IMR-90 (cell line): ENCODE results near the gene BCL11A. TPM values are rescaled to one million over a fixed set of nuclear protein-coding genes. Genes with fewer than 3 reads are reported as not detected.
A peak's percentile ranks its signal among the peaks of the same experiment; 100 is the strongest.

Experiments used
- ATAC-seq: fragments of 200-7000 bp; cut with Tn5 transposase; 2 replicates; pipeline ENCODE4 v1.9.1; 2020; ENCODE audit warnings: low read depth, mild to moderate bottlenecking, moderate library complexity
- BruUV-seq: library from RNA; stranded (reverse); fragments of 400-500 nt; replicated peaks from 2 replicates; lab custom pipeline; 2021; lab: Mats Ljungman, UMichigan
- CTCF ChIA-PET: fragments of 300-600 bp; formaldehyde crosslinking; extraction: SDS; loops from one replicate; lab custom pipeline; 2021; ENCODE audit warnings: antibody characterized with exemption; lab: Yijun Ruan, JAX
- POLR2A ChIA-PET: fragments of 300-600 bp; sonication (Branson Sonifier 250); formaldehyde crosslinking; loops from one replicate; lab custom pipeline; 2022; ENCODE audit warnings: antibody characterized with exemption; ENCODE audit not compliant: unreplicated experiment; lab: Charles Lee
- DNase-seq: peaks from one replicate; pipeline ENCODE4 v3.0.0; 2013
- H2AFZ ChIP-seq: replicated peaks from 2 replicates; pipeline ENCODE3; 2013; ENCODE audit warnings: low read length, mild to moderate bottlenecking; ENCODE audit not compliant: poor library complexity
- H2AK5ac ChIP-seq: 2 replicates; pipeline ENCODE4 v1.6.1; 2013; ENCODE audit warnings: low read depth, low read length, inconsistent platforms
- H2AK9ac ChIP-seq: replicated peaks from 2 replicates; pipeline ENCODE3; 2013; ENCODE audit warnings: mild to moderate bottlenecking, low read depth, low read length, moderate library complexity; ENCODE audit not compliant: poor library complexity
- H2BK120ac ChIP-seq: 2 replicates; pipeline ENCODE4 v1.6.1; 2013; ENCODE audit warnings: low read depth, low read length, inconsistent platforms
- H2BK15ac ChIP-seq: 3 replicates; pipeline ENCODE4 v1.6.1; 2013; ENCODE audit warnings: low read depth, low read length, inconsistent platforms
- H2BK20ac ChIP-seq: 2 replicates; pipeline ENCODE4 v1.6.1; 2013; ENCODE audit warnings: low read depth, mild to moderate bottlenecking, inconsistent platforms, low read length, moderate library complexity
- H2BK5ac ChIP-seq: 2 replicates; pipeline ENCODE4 v1.6.1; 2013; ENCODE audit warnings: mild to moderate bottlenecking, low read depth, low read length, inconsistent platforms; ENCODE audit not compliant: poor library complexity, severe bottlenecking
- H3K14ac ChIP-seq: replicated peaks from 2 replicates; pipeline ENCODE4 v1.6.1; 2013; ENCODE audit warnings: low read depth, low read length, inconsistent platforms
- H3K18ac ChIP-seq: 2 replicates; pipeline ENCODE4 v1.6.1; 2013; ENCODE audit warnings: low read depth, low read length, control low read depth
- H3K23ac ChIP-seq: 2 replicates; pipeline ENCODE4 v1.6.1; 2013; ENCODE audit warnings: low read depth, low read length, inconsistent platforms
- H3K27ac ChIP-seq: 2 replicates; pipeline ENCODE4 v1.5.1; 2013; ENCODE audit warnings: mild to moderate bottlenecking, control low read depth, low read length; ENCODE audit not compliant: insufficient read depth
- H3K27me3 ChIP-seq: 2 replicates; pipeline ENCODE4 v1.6.1; 2013; ENCODE audit warnings: low read length; ENCODE audit not compliant: control insufficient read depth, insufficient read depth
- H3K36me3 ChIP-seq: 2 replicates; pipeline ENCODE4 v1.6.1; 2013; ENCODE audit warnings: low read length, mixed read lengths; ENCODE audit not compliant: control insufficient read depth, insufficient read depth
- H3K4ac ChIP-seq: 2 replicates; pipeline ENCODE4 v1.6.1; 2013; ENCODE audit warnings: low read depth, low read length, inconsistent platforms
- H3K4me1 ChIP-seq: 2 replicates; pipeline ENCODE4 v1.6.1; 2013; ENCODE audit warnings: low read length, mixed read lengths; ENCODE audit not compliant: control insufficient read depth, insufficient read depth
- H3K4me2 ChIP-seq: 2 replicates; pipeline ENCODE4 v1.6.1; 2013; ENCODE audit warnings: low read depth, mild to moderate bottlenecking, control low read depth, low read length, moderate library complexity
- H3K4me3 ChIP-seq: 2 replicates; pipeline ENCODE4 v1.5.1; 2013; ENCODE audit warnings: low read depth, mild to moderate bottlenecking, control low read depth, low read length, moderate library complexity; ENCODE audit not compliant: insufficient read depth
- H3K56ac ChIP-seq: 2 replicates; pipeline ENCODE4 v1.6.1; 2013; ENCODE audit warnings: low read length, inconsistent platforms; ENCODE audit not compliant: insufficient read depth; ENCODE audit errors: extremely low read depth
- H3K79me1 ChIP-seq, 2 experiments: 2 replicates each; pipeline ENCODE4 v1.6.1; 2013; ENCODE audit warnings: low read length in 2 of 2, inconsistent platforms in 1 of 2, low read depth in 1 of 2
- H3K9ac ChIP-seq: 2 replicates; pipeline ENCODE4 v1.6.1; 2013; ENCODE audit warnings: low read depth, low read length, control low read depth
- H3K9me1 ChIP-seq: 2 replicates; pipeline ENCODE4 v1.6.1; 2013; ENCODE audit warnings: low read length, inconsistent platforms; ENCODE audit not compliant: insufficient read depth
- H3K9me3 ChIP-seq: 2 replicates; pipeline ENCODE4 v1.6.1; 2013; ENCODE audit warnings: low read length; ENCODE audit not compliant: control insufficient read depth, insufficient read depth
- H4K20me1 ChIP-seq: 2 replicates; pipeline ENCODE4 v1.6.1; 2013; ENCODE audit warnings: low read length, inconsistent platforms; ENCODE audit not compliant: insufficient read depth
- H4K5ac ChIP-seq: 2 replicates; pipeline ENCODE4 v1.6.1; 2013; ENCODE audit warnings: mild to moderate bottlenecking, low read depth, low read length, control low read depth
- H4K8ac ChIP-seq, 2 experiments: 2 replicates each; pipeline ENCODE4 v1.6.1; 2013; ENCODE audit warnings: low read depth in 2 of 2, low read length in 2 of 2, control low read depth in 1 of 2, inconsistent platforms in 1 of 2
- H4K91ac ChIP-seq: 2 replicates; pipeline ENCODE4 v1.6.1; 2013; ENCODE audit warnings: low read depth, low read length, inconsistent platforms; ENCODE audit not compliant: insufficient read depth
- CEBPB ChIP-seq: IDR thresholded peaks from 2 replicates; pipeline ENCODE4 v1.6.1; 2012; ENCODE audit warnings: low read depth, low read length, improper control_type of control experiment
- CHD1 ChIP-seq: IDR thresholded peaks from 2 replicates; pipeline ENCODE4 v1.6.1; 2012; ENCODE audit warnings: low read depth, low read length, improper control_type of control experiment
- CTCF ChIP-seq: conservative IDR thresholded peaks from 2 replicates; pipeline ENCODE4 v1.5.1; 2012; ENCODE audit warnings: mild to moderate bottlenecking, low read depth, low read length, improper control_type of control experiment
- MAFK ChIP-seq: IDR thresholded peaks from 2 replicates; pipeline ENCODE4 v1.6.1; 2012; ENCODE audit warnings: low read depth, low read length, improper control_type of control experiment
- MXI1 ChIP-seq: IDR thresholded peaks from 2 replicates; pipeline ENCODE4 v1.6.1; 2012; ENCODE audit warnings: low read depth, mild to moderate bottlenecking, low read length, moderate library complexity, borderline replicate concordance
- NFE2L2 ChIP-seq: fragments of 150-350 bp; IDR thresholded peaks from 2 replicates; pipeline ENCODE4 v1.6.1; 2016; ENCODE audit warnings: low read depth, mild to moderate bottlenecking, low read length
- POLR2A ChIP-seq: IDR thresholded peaks from 2 replicates; pipeline ENCODE4 v1.6.1; 2012; ENCODE audit warnings: mild to moderate bottlenecking, low read depth, low read length
- WGBS, 2 experiments: methylation state at CpG; one replicate each; pipeline versions ENCODE4 v1.1.5 to v1.1.7; 2013; ENCODE audit warnings: missing lambda C conversion rate in 2 of 2; ENCODE audit not compliant: insufficient read length in 1 of 2; ENCODE audit errors: extremely low coverage in 2 of 2; 5-methylcytosine and 5-hydroxymethylcytosine counted together
- dilution Hi-C: fragments of 300-500 bp; cut with HindIII; formaldehyde crosslinking; loops from one replicate; pipeline ENCODE4 v1.14.3; 2018; ENCODE audit warnings: low sequenced_read_pairs; ENCODE audit not compliant: unreplicated experiment
- in situ Hi-C: fragments of 300-500 bp; cut with MboI; formaldehyde crosslinking; loops from 3 replicates; pipeline ENCODE4 v1.14.3; 2019; ENCODE audit warnings: low sequenced_read_pairs, inconsistent platforms, mixed read lengths
- intact Hi-C: fragments of 100-400 bp; cut with micrococcal nuclease; formaldehyde crosslinking; loops from 2 replicates; pipeline ENCODE4 v1.10.0; 2022
- polyA plus RNA-seq, 3 experiments: library from polyadenylated mRNA; depleted of rRNA; stranded (reverse); fragments of >200 nt; gene quantifications; 2 replicates each; pipeline ENCODE4 v1.2.3, GENCODE V29; 2012; ENCODE audit warnings: low replicate concordance in 1 of 3
- total RNA-seq: library from RNA; depleted of rRNA; stranded (reverse); fragments of >200 nt; gene quantifications from 2 replicates; pipeline ENCODE4 v1.2.3, GENCODE V29; 2012

Gene BCL11A
- total and polyA plus RNA-seq, 2 of the 4 experiments (the other 2 are of a cell fraction): 1.0 to 1.1 TPM

- Histone ChIP-seq H2BK120ac (peak overlapping the region; percentile 92), H4K5ac (no peak overlapping the region), H3K23ac (peak overlapping the region; percentile 93), H4K91ac (peak overlapping the region; percentile 72), H3K27ac (no peak overlapping the region), H3K4me1 (peaks cover 10% of the 10 kb centered on the region), H3K4me3 (no peak overlapping the region), H3K14ac (peak overlapping the region; percentile 80), H3K4me2 (peak overlapping the region; percentile 45; the same call in 1 of the 2 replicates), H2AK5ac (peak overlapping the region; percentile 47; the same call in 1 of the 2 replicates), H3K18ac (no peak overlapping the region), H2AFZ (peak overlapping the region; percentile 79), H3K9me3 (no peaks in the 10 kb centered on the region), H3K36me3 (no peaks in the 10 kb centered on the region), H2BK5ac (peak overlapping the region; percentile 69), H2BK20ac (peak overlapping the region; percentile 92), H4K8ac (peak overlapping the region in 1 of 2 experiments; percentile 53; a peak in 2 of 4 replicates), H3K56ac (peak overlapping the region; percentile 22; the same call in 1 of the 2 replicates), H3K27me3 (no peaks in the 10 kb centered on the region), H4K20me1 (no peaks in the 10 kb centered on the region), H2AK9ac (peak overlapping the region; percentile 33), H3K4ac (peak overlapping the region; percentile 77), H2BK15ac (peak overlapping the region; percentile 31; the same call in 1 of the 3 replicates), H3K79me1 (no peaks in the 10 kb centered on the region), H3K9ac (no peak overlapping the region), H3K9me1 (peaks cover 6% of the 10 kb centered on the region; the same call in 1 of the 2 replicates)
- POLR2A ChIA-PET: interaction anchor here (0.6 to 0.9 kb wide), 2 partner anchors 31 to 33 kb away, joined by 3 read pairs; no protein-coding TSS in a partner anchor
- no CpG with 5 or more reads among the region's 3 CpGs for WGBS, 2 experiments
- intact Hi-C loops: no loop called here
- no TSS peak for BruUV-seq
- dilution Hi-C loops: no loop called here
- CTCF ChIA-PET: interaction anchor here (0.5 to 1.3 kb wide), 2 partner anchors 67 to 194 kb away, joined by 3 read pairs; no protein-coding TSS in a partner anchor
- peak; percentile 74 for ATAC-seq
- TF ChIP-seq MAFK: peak; percentile 21; the same call in 1 of the 2 replicates
- TF ChIP-seq POLR2A: peak; percentile 30; the same call in 1 of the 2 replicates
- no peak for TF ChIP-seq CTCF
- no peak for TF ChIP-seq NFE2L2
- TF ChIP-seq MXI1: no peak
- no peak for TF ChIP-seq CEBPB
- no peak for TF ChIP-seq CHD1
- DNase-seq: peak; percentile 80
- in situ Hi-C loops: no loop called here
These were observed 70.1 kb downstream of the BCL11A start for GRCh38 chr2:60483401-60483800.
